ENCODE measurements around the gene RPGRIP1. TPM values are rescaled to one million over a fixed set of nuclear protein-coding genes. Genes with fewer than 3 reads are reported as not detected.
A peak's percentile ranks its signal among the peaks of the same experiment; 100 is the strongest.

RPGRIP1 gene
- total RNA-seq (1 to 10 TPM in 1 of 2 donors, under 1 TPM in 1; 0.41 to 1.3 TPM), polyA plus RNA-seq (ENCODE audit: insufficient read length in 6 of 6) (under 1 TPM; 0.54 to 0.84 (median 0.64) TPM)
- long read RNA-seq, donor 1, partial matches to known transcripts: 157 of 166 reads
- long read RNA-seq, donor 1, other reads (novel, unspliced or antisense): 9 of 166 reads
- long read RNA-seq, donor 2, partial matches to known transcripts: 225 of 232 reads
- long read RNA-seq, donor 2, other reads (novel, unspliced or antisense): 7 of 232 reads
- long read RNA-seq, donor 3: 0 reads
- long read RNA-seq, donor 4: 0 reads
- long read RNA-seq, donor 5, partial matches to known transcripts: 67 of 74 reads
- long read RNA-seq, donor 5, other reads (novel, unspliced or antisense): 7 of 74 reads
- long read RNA-seq, donor 6, partial matches to known transcripts: 134 of 145 reads
- long read RNA-seq, donor 6, other reads (novel, unspliced or antisense): 11 of 145 reads
- long read RNA-seq, donor 7: 0 reads
- long read RNA-seq, donor 8, partial matches to known transcripts: 141 of 155 reads
- long read RNA-seq, donor 8, other reads (novel, unspliced or antisense): 14 of 155 reads
- long read RNA-seq, donor 9: 0 reads
- long read RNA-seq, donor 10, partial matches to known transcripts: 0 of 1 reads
- long read RNA-seq, donor 10, other reads (novel, unspliced or antisense): 1 of 1 reads
- long read RNA-seq, donor 11, partial matches to known transcripts: 107 of 107 reads
- long read RNA-seq, donor 11, other reads (novel, unspliced or antisense): 0 of 107 reads
- long read RNA-seq, donor 12, partial matches to known transcripts: 67 of 81 reads
- long read RNA-seq, donor 12, other reads (novel, unspliced or antisense): 14 of 81 reads

- intact Hi-C loops (cut with DNase I): no loop called here
- Histone ChIP-seq H3K4me1 (no peaks in the 10 kb centered on the region), H3K36me3 (no peaks in the 10 kb centered on the region), H3K4me3 (no peak within 1 kb of the TSS), H3K27ac (no peak within 1 kb of the TSS), H3K9me3 (no peaks in the 10 kb centered on the region), H3K27me3 (no peaks in the 10 kb centered on the region)
- DNase-seq (no peak), ATAC-seq (no peak)
- TF ChIP-seq CTCF (IDR thresholded peaks at IDR 0.05): no peak
Measured at GRCh38 chr14:21279783-21280182, at the start of gene RPGRIP1. Gene RPGRIP1 (plus strand): TSS chr14:21280083. CDS start chr14:21287977, 7,894 bp downstream.

GRCh38 chr14:21231020-21231652 lies 48.7 kb upstream of the RPGRIP1 start:
- Histone ChIP-seq H3K9me3 (no peaks in the 10 kb centered on the region), H3K4me1 (peaks cover 0 to 62% of the 10 kb centered on the region in 2 donors), H3K36me3 (peaks cover 3 to 83% of the 10 kb centered on the region in 2 donors), H3K27me3 (no peaks in the 10 kb centered on the region), H3K4me3 (no peak overlapping the region), H3K27ac (no peak overlapping the region)
- no peak for ATAC-seq
- no peak for DNase-seq
- TF ChIP-seq CTCF (IDR thresholded peaks at IDR 0.05): no peak
- intact Hi-C loops (cut with DNase I): no loop called here

GRCh38 chr14:21233457-21234076 lies 46.3 kb upstream of the RPGRIP1 start:
- Histone ChIP-seq H3K9me3 (no peaks in the 10 kb centered on the region), H3K4me3 (no peak overlapping the region), H3K36me3 (peaks cover 0 to 76% of the 10 kb centered on the region in 2 donors), H3K27ac (no peak overlapping the region), H3K27me3 (no peaks in the 10 kb centered on the region), H3K4me1 (peaks cover 6 to 84% of the 10 kb centered on the region in 2 donors)
- ATAC-seq (peak; percentile 27), DNase-seq (no peak)
- intact Hi-C loops (cut with DNase I): no loop called here
- no peak for TF ChIP-seq CTCF (IDR thresholded peaks at IDR 0.05)

GRCh38 chr14:21234112-21234511 lies 45.8 kb upstream of the RPGRIP1 start:
- Histone ChIP-seq H3K27me3 (no peaks in the 10 kb centered on the region), H3K27ac (no peak overlapping the region), H3K36me3 (peaks cover 0 to 76% of the 10 kb centered on the region in 2 donors), H3K9me3 (no peaks in the 10 kb centered on the region), H3K4me3 (no peak overlapping the region), H3K4me1 (peaks cover 6 to 90% of the 10 kb centered on the region in 2 donors)
- TF ChIP-seq CTCF (IDR thresholded peaks at IDR 0.05): no peak
- no peak for ATAC-seq
- intact Hi-C loops (cut with DNase I): no loop called here
- no peak for DNase-seq

Data from left lung (tissue), 14 donors.